Stimulated activated naive CD8-positive, alpha-beta T cell treated with anti-CD3 and anti-CD28 coated beads, Interleukin-15, amount 100 ng/mL, for 72 hours (primary cell): ENCODE measurements around the gene ROBO2.

Experiments
- ATAC-seq: fragments of 150-1000 bp; cut with Tn5 transposase; 2 replicates; pipeline ENCODE4 v1.10.0; 2021; ENCODE audit warnings: mild to moderate bottlenecking, moderate library complexity
- DNase-seq, 2 donors: peaks; one replicate each; pipeline ENCODE4 v3.0.0; 2021 to 2022
- H3K27ac Mint-ChIP-seq, 2 donors: one replicate each; pipeline ENCODE4 v1.8.0; 2022; ENCODE audit warnings: mild to moderate bottlenecking in 2 of 2, mixed read lengths in 2 of 2, moderate library complexity in 2 of 2
- H3K27me3 Mint-ChIP-seq: one replicate; pipeline ENCODE4 v1.8.0; 2022; ENCODE audit warnings: mixed read lengths
- H3K4me1 Mint-ChIP-seq: one replicate; pipeline ENCODE4 v1.8.0; 2022; ENCODE audit warnings: mild to moderate bottlenecking, mixed read lengths
- H3K4me3 Mint-ChIP-seq, 2 donors: one replicate each; pipeline ENCODE4 v1.8.0; 2022; ENCODE audit warnings: mild to moderate bottlenecking in 2 of 2, mixed read lengths in 2 of 2, moderate library complexity in 1 of 2
- H3K9me3 Mint-ChIP-seq, 2 donors: one replicate each; pipeline ENCODE4 v1.8.0; 2022; ENCODE audit warnings: mixed read lengths in 2 of 2

The ROBO2 gene

DNA sequence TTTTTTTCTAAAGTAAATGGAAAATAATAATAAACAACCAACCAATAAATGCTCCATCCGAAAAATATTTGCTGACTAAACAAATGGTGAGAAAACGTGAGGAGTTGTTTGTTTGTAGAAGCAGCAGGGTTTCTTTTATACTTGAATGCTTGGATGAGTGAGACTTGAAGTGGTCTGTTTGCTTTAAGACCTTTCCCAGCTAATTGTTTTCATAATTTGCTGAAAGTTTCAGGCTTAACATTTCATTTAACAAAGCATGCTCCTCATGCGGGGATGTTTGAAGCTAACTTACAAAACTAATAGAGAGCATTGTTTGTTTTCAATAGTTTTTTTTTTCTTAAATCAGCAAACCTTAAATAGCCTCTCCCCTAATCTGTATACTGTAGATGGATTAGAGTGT lies 484.6 kb downstream of the ROBO2 start:
- H3K9me3 Mint-ChIP-seq = peaks cover 5 to 10% of the 10 kb centered on the region in 2 donors

GRCh38 chr3:77524946-77525682 lies 485.2 kb downstream of the ROBO2 start:
- no peaks in the 10 kb centered on the region for H3K27me3 Mint-ChIP-seq
- no peak overlapping the region for H3K27ac Mint-ChIP-seq
- H3K4me3 Mint-ChIP-seq = no peak overlapping the region
- no peaks in the 10 kb centered on the region for H3K4me1 Mint-ChIP-seq
- ATAC-seq (no peak), DNase-seq (no peak)
- H3K9me3 Mint-ChIP-seq = peaks cover 0 to 5% of the 10 kb centered on the region in 2 donors

More for the DNA sequence above, 484.6 kb downstream of the ROBO2 start:
- Mint-ChIP-seq H3K27ac (no peak overlapping the region), H3K4me1 (no peaks in the 10 kb centered on the region), H3K27me3 (no peaks in the 10 kb centered on the region), H3K4me3 (no peak overlapping the region)
- ATAC-seq (no peak), DNase-seq (no peak)

DNA sequence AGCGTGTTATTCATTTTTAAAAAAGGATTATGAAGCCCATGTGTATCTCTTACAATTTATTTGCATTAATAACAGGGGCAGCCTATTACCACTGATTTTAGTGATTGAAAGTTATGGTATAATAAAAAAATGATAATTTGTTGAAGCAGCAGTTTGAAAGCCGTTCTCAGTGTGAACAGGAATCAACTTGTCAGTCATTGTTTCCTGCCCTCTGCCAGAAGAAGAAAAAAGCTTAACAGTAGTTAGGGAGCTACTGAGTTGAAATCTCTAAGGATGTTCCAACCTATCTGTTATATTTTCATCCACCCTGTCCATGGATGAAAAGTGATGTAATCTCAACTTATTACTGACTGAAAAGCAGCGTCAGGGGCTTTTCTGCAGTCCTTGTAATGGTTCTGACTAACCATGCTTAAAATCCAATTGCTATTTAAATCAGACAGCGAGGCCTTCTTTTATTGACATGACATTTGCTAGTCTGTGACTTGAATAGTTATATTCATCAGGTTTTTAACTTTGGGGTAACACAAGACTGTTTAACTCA lies 486.7 kb downstream of the ROBO2 start:
- Mint-ChIP-seq H3K4me1 (no peaks in the 10 kb centered on the region), H3K9me3 (peaks cover 0 to 5% of the 10 kb centered on the region in 2 donors), H3K27me3 (no peaks in the 10 kb centered on the region), H3K27ac (no peak overlapping the region), H3K4me3 (no peak overlapping the region)
- DNase-seq (no peak), ATAC-seq (no peak)

DNA sequence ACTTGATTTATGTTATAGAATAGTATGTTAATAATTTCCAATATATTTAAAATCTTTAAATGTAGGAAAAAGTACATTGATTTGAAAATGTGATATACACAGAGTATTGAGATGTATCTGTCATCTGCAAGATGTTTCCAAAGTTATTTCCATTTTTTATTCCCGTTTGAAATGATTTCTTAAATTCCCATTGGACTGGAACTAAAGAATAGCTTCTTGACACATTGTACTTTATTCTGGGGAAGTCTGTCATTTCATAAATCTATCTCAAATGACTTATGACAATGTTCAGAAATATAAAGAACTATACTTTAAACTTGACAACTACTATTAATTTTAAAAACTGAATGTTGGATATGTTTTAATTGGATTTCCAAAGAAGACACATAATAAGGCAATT lies 489.6 kb downstream of the ROBO2 start:
- no peak overlapping the region for H3K4me3 Mint-ChIP-seq
- H3K27ac Mint-ChIP-seq = no peak overlapping the region
- H3K9me3 Mint-ChIP-seq = peaks cover 0 to 7% of the 10 kb centered on the region in 2 donors
- H3K27me3 Mint-ChIP-seq = no peaks in the 10 kb centered on the region
- DNase-seq (no peak), ATAC-seq (no peak)
- H3K4me1 Mint-ChIP-seq = no peaks in the 10 kb centered on the region

- H3K4me3 Mint-ChIP-seq = no peak overlapping the region
- H3K4me1 Mint-ChIP-seq = no peaks in the 10 kb centered on the region
- ATAC-seq = no peak
- no peak for DNase-seq
- H3K9me3 Mint-ChIP-seq = peaks cover 0 to 7% of the 10 kb centered on the region in 2 donors
- no peaks in the 10 kb centered on the region for H3K27me3 Mint-ChIP-seq
- no peak overlapping the region for H3K27ac Mint-ChIP-seq
These were observed 491.0 kb downstream of the ROBO2 start for GRCh38 chr3:77530870-77531269.

DNA sequence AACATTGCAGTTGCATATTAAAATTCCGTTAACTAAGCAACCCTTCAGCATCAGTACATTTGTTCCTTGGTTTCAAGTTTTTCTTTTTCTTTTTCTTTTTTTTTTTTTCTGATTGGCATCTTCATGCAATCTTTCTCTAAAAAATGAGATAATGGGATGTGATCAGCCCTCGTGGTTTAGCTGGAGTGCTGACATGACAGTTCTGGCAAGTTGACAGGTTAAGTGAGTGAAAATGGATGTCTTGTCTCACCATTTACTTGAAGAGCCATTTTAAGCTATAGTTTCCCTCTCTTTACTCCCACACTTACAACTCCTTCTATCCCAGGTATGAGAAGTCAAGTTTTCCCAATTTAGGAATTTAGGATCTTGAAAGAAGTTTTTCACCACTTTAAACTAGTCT lies 495.2 kb downstream of the ROBO2 start:
- no peak overlapping the region for H3K27ac Mint-ChIP-seq
- H3K4me1 Mint-ChIP-seq = no peaks in the 10 kb centered on the region
- peaks cover 6 to 13% of the 10 kb centered on the region in 2 donors for H3K9me3 Mint-ChIP-seq
- DNase-seq (no peak), ATAC-seq (no peak)
- H3K27me3 Mint-ChIP-seq = no peaks in the 10 kb centered on the region
- H3K4me3 Mint-ChIP-seq = no peak overlapping the region

DNA sequence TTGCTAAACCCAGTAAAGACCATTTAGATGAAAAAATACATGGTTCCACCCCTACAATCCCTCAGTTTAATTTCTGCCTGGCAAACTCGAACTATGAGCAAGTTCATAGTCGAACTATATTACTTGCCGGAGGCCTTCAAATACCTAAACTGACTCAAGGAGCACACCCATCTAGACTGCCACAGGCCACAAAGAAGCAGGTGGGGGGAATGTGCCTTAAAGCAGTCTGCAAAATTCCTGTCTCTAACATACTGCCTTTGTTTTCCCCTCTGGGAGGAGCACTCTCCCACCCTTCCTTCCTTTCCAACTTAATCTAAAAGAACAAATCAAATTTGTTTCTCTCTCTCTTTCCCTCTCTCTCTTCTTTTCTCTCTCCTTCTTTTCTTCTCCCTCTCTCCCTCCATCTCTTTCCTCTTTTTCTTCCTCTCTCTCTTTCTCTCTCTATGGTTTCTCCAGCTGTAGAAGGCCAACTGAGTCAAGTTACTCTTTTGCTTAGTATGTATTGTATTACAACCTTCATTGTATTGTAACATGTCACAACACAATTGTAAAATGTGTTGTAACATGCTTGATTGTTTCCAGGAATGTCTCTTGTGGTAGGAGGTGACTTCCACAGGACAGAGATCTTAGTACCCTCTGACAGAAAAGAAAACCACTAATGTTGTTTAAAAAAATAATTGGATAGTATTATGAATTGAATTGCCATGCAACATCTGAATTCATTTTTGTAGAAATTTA lies 496.3 kb downstream of the ROBO2 start:
- no peak for ATAC-seq
- H3K27ac Mint-ChIP-seq = no peak overlapping the region
- DNase-seq = no peak

GRCh38 chr3:77539014-77539413 lies 499.1 kb downstream of the ROBO2 start:
- no peaks in the 10 kb centered on the region for H3K4me1 Mint-ChIP-seq
- H3K27me3 Mint-ChIP-seq = no peaks in the 10 kb centered on the region
- DNase-seq (no peak), ATAC-seq (no peak)
- H3K4me3 Mint-ChIP-seq = no peak overlapping the region
- H3K9me3 Mint-ChIP-seq = peaks cover 8 to 11% of the 10 kb centered on the region in 2 donors
- H3K27ac Mint-ChIP-seq = no peak overlapping the region

More for the DNA sequence above, 496.3 kb downstream of the ROBO2 start:
- Mint-ChIP-seq H3K4me1 (no peaks in the 10 kb centered on the region), H3K9me3 (peaks cover 8 to 15% of the 10 kb centered on the region in 2 donors), H3K4me3 (no peak overlapping the region), H3K27me3 (no peaks in the 10 kb centered on the region)

DNA sequence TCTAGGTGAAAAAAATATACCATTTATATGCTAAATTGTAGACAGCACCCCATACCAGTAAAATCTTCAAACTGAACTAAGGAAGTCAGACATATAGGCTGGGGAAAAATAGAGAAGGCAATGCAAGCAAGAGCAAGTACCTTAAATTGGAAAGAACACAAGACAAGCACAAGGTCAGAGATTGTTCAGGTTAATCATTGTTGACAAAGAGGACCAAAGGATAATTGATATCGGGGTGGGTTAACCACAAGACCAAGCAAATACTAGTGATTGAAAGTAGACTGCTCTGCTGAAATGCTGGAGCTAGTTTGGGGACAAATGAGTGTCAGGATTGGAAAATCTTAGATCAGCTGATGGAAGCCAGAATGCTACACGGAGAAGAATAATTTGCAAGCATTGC lies 499.8 kb downstream of the ROBO2 start:
- H3K4me1 Mint-ChIP-seq = no peaks in the 10 kb centered on the region
- H3K27me3 Mint-ChIP-seq = no peaks in the 10 kb centered on the region
- ATAC-seq (no peak), DNase-seq (no peak)
- no peak overlapping the region for H3K27ac Mint-ChIP-seq
- no peak overlapping the region for H3K4me3 Mint-ChIP-seq
- peaks cover 8 to 11% of the 10 kb centered on the region in 2 donors for H3K9me3 Mint-ChIP-seq

DNA sequence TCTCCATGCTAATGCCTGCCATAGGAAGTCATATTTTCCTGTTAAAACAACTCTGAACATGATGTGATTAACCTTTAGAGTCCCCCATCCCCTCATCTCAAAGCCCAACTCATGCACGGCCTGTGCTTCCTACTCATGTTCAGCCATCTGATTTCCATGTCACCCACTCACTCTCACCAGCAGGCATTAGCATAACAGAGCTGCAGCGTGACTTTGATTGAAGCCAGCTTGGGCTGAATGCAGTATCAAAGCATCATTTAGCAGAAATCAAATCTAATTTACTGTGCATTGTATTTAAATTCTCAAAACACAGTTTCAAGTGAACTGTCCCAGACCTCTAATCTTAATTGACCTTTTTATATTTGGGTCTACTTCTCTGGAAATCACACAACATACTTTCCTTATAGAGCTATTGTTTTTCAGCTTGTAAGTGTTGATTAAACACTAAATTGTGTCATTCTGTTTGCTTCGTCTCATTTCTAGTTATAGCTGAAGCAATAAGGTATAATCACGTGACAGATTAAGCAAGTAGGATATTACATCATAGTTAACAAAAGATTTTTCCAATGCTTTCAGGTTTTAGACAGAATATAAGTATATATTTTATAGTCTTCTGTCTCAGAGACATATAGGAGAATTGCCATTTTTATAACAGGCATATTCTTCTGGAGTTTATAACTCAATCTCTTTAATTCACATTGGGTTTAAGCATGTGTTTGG lies 501.5 kb downstream of the ROBO2 start:
- Mint-ChIP-seq H3K4me1 (no peaks in the 10 kb centered on the region), H3K27ac (no peak overlapping the region), H3K27me3 (no peaks in the 10 kb centered on the region), H3K4me3 (no peak overlapping the region), H3K9me3 (peaks cover 15 to 17% of the 10 kb centered on the region in 2 donors)
- ATAC-seq (no peak), DNase-seq (no peak)

DNA sequence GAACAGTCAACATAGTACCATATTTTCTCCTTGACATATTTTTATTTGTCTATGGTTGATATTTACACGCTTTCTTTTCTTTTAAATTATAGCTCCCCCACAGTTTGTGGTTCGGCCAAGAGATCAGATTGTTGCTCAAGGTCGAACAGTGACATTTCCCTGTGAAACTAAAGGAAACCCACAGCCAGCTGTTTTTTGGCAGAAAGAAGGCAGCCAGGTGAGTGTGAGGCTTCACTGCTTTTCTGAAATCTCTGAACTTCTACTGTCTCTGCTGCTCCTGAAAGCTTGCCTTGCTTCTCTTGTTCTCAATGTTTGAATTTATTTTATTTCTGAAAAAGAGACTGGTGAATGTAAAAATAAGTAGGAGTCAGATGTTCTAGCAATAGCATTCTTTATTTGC lies 506.3 kb downstream of the ROBO2 start:
- DNase-seq (no peak), ATAC-seq (no peak)
- Mint-ChIP-seq H3K4me1 (no peaks in the 10 kb centered on the region), H3K27me3 (no peaks in the 10 kb centered on the region), H3K9me3 (peaks cover 16 to 23% of the 10 kb centered on the region in 2 donors), H3K27ac (no peak overlapping the region), H3K4me3 (no peak overlapping the region)

DNA sequence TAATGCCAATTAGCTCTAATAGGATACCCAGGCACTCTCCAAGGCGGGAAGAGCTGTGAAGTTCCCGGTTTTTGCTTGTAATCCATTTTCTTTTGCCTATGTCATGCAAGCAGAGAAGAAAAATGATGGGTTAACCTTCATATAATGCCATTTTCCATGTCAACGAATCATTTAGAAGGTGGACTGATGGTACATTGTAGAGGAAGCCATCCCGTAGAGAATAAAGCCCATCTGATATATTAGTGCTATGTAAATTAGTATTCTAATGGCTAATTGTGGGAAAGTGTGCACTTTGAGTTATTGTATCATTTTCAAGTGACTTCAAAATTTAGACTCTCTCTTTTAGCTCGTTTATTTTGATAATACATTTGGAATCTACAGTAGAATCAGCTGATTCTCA lies 509.1 kb downstream of the ROBO2 start:
- no peak for ATAC-seq
- DNase-seq = no peak
- no peak overlapping the region for H3K27ac Mint-ChIP-seq
- no peak overlapping the region for H3K4me3 Mint-ChIP-seq
- H3K27me3 Mint-ChIP-seq = no peaks in the 10 kb centered on the region
- H3K4me1 Mint-ChIP-seq = no peaks in the 10 kb centered on the region
- H3K9me3 Mint-ChIP-seq = peaks cover 23% of the 10 kb centered on the region in 2 donors

GRCh38 chr3:77553240-77553639 lies 513.3 kb downstream of the ROBO2 start:
- H3K27me3 Mint-ChIP-seq = no peaks in the 10 kb centered on the region
- ATAC-seq (no peak), DNase-seq (no peak)
- H3K4me1 Mint-ChIP-seq = no peaks in the 10 kb centered on the region
- no peak overlapping the region for H3K27ac Mint-ChIP-seq
- peaks cover 6 to 9% of the 10 kb centered on the region in 2 donors for H3K9me3 Mint-ChIP-seq
- H3K4me3 Mint-ChIP-seq = no peak overlapping the region

DNA sequence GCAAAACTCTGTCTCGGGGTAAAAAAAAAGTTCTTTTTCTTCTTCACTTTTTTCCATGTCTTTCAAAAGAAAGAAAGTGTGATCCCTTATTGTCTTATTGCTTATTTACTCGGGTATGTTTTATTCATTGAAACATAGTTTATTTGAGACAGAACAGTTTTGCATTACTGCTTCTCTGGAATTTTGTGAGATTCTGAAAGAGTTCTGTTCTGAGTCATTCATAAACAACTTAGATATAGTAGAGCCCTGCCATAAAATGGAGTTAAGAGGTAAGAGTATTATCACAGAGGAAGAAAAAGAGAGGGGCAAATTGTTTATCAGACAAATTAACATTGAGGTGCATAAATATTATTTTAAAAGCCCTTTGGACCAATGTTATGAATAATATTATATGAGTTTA lies 522.2 kb downstream of the ROBO2 start:
- Mint-ChIP-seq H3K4me3 (no peak overlapping the region), H3K27me3 (no peaks in the 10 kb centered on the region), H3K27ac (no peak overlapping the region), H3K4me1 (no peaks in the 10 kb centered on the region), H3K9me3 (peaks cover 0 to 9% of the 10 kb centered on the region in 2 donors)
- ATAC-seq (no peak), DNase-seq (no peak)

DNA sequence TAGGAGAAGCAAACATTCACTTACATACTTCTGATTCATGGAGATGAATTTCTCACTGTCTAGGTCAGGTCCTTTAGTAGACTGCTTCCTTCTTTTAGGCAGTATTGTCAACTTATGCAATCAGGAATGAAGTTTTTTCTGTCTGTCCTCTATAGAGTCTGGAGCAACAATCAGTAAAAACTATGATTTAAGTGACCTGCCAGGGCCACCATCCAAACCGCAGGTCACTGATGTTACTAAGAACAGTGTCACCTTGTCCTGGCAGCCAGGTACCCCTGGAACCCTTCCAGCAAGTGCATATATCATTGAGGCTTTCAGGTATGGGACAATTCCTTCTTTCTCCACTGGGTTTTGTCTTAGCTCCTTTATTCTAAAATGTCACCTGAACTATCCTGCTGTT lies 523.1 kb downstream of the ROBO2 start:
- no peak for DNase-seq
- no peak for ATAC-seq
- H3K27ac Mint-ChIP-seq = no peak overlapping the region
- H3K9me3 Mint-ChIP-seq = peaks cover 0 to 14% of the 10 kb centered on the region in 2 donors
- H3K4me1 Mint-ChIP-seq = no peaks in the 10 kb centered on the region
- no peaks in the 10 kb centered on the region for H3K27me3 Mint-ChIP-seq
- H3K4me3 Mint-ChIP-seq = no peak overlapping the region

DNA sequence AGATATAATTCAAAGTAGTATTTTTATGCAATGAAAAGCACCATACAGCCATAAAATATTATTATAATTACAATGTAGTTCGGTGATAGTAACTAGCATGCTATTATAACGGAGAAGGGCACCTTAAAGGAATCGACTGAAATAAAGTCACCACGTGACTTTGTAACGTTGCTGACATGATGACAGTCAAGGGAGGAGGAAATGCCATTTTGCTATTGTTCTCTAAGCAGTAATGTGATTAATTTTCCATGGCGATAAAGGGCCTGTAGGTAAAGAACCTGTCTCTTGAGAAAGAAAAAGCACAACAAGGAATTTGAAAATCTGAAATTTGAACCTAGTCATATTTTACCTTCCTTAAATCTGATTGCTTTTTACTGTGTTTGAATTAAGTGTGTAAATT lies 526.2 kb downstream of the ROBO2 start:
- no peak for DNase-seq

More for the DNA sequence above, 526.2 kb downstream of the ROBO2 start:
- Mint-ChIP-seq H3K27ac (no peak overlapping the region), H3K27me3 (no peaks in the 10 kb centered on the region), H3K9me3 (peaks cover 0 to 6% of the 10 kb centered on the region in 2 donors), H3K4me3 (no peak overlapping the region), H3K4me1 (no peaks in the 10 kb centered on the region)
- no peak for ATAC-seq
